Pons (tissue), 1 donor: ENCODE measurements around the gene ANKRD7.
A peak's percentile ranks its signal among the peaks of the same experiment; 100 is the strongest.

Source experiments
- DNase-seq: peaks from one replicate; pipeline ENCODE4 v3.0.0-alpha.2; 2016; ENCODE audit warnings: low spot score

Gene ANKRD7

GRCh38 chr7:118224521-118224920, at the start of gene ANKRD7:
Gene ANKRD7, plus strand, starts transcription at chr7:118224704. Its CDS starts 127 bp downstream, at chr7:118224831.
- DNase-seq: no peak

- DNase-seq: no peak
Observed at GRCh38 chr7:118175740-118176139, 48.8 kb upstream of the ANKRD7 start.

GRCh38 chr7:118179191-118179590, 45.3 kb upstream of the ANKRD7 start:
- DNase-seq: no peak

GRCh38 chr7:118182593-118183427, 41.7 kb upstream of the ANKRD7 start:
- DNase-seq: peak; percentile 7

GRCh38 chr7:118183428-118183785, 41.1 kb upstream of the ANKRD7 start:
- DNase-seq: no peak

- peak; percentile 97 for DNase-seq
Observed at GRCh38 chr7:118183786-118184564, 40.5 kb upstream of the ANKRD7 start, which contains the start of gene LSM8. Gene LSM8, plus strand, starts transcription at chr7:118184164. Its CDS starts 60 bp downstream, at chr7:118184224.

- DNase-seq: peak; percentile 40
Observed at GRCh38 chr7:118184565-118184940, 40.0 kb upstream of the ANKRD7 start.

GRCh38 chr7:118185163-118185860, 39.2 kb upstream of the ANKRD7 start:
- no peak for DNase-seq

GRCh38 chr7:118186501-118186900, 38.0 kb upstream of the ANKRD7 start:
- no peak for DNase-seq

- no peak for DNase-seq
Observed at GRCh38 chr7:118194571-118194970, 29.9 kb upstream of the ANKRD7 start.

GRCh38 chr7:118195837-118196474, 28.5 kb upstream of the ANKRD7 start:
- peak; percentile 76 for DNase-seq

- DNase-seq: no peak
Observed at GRCh38 chr7:118202061-118202460, 22.4 kb upstream of the ANKRD7 start.

- DNase-seq: peak; percentile 75
Observed at GRCh38 chr7:118214051-118214832, 10.3 kb upstream of the ANKRD7 start.

GRCh38 chr7:118214833-118215182, 9.7 kb upstream of the ANKRD7 start:
- peak; percentile 31 for DNase-seq

GRCh38 chr7:118217210-118217619, 7.3 kb upstream of the ANKRD7 start:
- DNase-seq: no peak

- DNase-seq: no peak
Observed at GRCh38 chr7:118218413-118219156, 5.9 kb upstream of the ANKRD7 start.

GRCh38 chr7:118219157-118219512, 5.4 kb upstream of the ANKRD7 start:
- DNase-seq: no peak

- no peak for DNase-seq
Observed at GRCh38 chr7:118220583-118220982, 3.9 kb upstream of the ANKRD7 start.

GRCh38 chr7:118222591-118222990, 1.9 kb upstream of the ANKRD7 start:
- DNase-seq: no peak

- DNase-seq: no peak
Observed at GRCh38 chr7:118232837-118233236, 8.3 kb downstream of the ANKRD7 start.

GRCh38 chr7:118233799-118234198, 9.3 kb downstream of the ANKRD7 start:
- no peak for DNase-seq
